ENCODE measurements around the gene ACTN4.
"Not testable (repeated sequence)": the region's sequence is repeated elsewhere in the genome, so short reads cannot be mapped to it uniquely, and the experiment has no call there.

Gene ACTN4

DNA sequence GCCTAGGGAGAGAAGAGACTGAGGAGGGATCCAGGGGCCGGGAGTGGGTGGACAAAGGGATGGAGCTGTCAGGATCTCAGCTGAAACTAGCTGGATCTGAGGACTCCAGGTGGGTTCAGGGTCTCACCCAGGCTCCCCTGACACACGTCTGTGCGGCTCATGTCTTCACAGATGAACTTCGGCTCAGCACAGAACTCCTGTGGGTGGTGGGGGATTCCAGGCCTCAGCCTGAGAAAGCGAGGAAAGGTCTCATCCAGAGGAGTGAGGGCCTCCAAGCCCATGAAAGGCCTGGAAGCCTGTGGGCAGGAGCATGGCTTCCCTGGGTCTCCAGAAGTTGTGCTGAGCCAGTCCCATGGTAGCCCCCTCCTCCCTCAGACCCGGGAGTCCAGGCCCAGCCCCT lies 95.5 kb downstream of the ACTN4 start:
- DNase-seq, result no peak

DNA sequence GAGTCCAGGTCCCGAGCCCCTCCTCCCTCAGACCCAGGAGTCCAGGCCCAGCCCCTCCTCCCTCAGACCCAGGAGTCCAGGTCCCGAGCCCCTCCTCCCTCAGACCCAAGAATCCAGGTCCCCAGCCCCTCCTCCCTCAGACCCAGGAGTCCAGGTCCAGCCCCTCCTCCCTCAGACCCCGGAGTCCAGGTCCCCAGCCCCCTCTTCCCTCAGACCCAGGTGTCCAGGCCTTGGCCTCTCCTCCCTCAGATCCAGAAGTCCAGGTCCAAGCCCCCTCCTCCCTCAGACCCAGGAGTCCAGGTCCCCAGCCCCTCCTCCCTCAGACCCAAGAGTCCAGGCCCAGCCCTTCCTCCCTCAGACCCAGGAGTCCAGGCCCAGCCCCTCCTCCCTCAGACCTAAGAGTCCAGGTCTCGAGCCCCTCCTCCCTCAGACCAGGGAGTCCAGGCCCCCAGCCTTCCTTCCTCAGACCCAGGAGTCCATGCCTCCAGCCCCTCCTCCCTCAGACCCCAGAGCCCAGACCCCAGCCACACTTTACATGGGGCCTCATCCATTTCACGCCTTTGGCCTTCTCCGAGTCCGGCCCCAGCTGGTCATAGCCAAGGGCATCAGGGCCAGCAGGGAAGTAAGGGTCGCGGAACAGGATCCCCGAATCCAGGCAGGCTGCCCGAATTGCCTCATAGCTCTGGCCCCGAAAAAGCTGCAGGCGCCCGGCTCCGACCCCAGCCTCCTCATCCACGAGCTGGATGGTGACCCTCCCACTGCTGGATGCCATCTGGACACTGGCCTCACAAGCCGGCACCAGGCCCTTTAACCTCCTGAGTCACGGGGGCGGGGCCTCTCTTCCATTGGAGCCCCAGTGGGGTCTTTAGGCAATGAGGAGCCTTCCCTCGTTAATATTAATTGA lies 96.2 kb downstream of the ACTN4 start:
- DNase-seq, result no peak

DNA sequence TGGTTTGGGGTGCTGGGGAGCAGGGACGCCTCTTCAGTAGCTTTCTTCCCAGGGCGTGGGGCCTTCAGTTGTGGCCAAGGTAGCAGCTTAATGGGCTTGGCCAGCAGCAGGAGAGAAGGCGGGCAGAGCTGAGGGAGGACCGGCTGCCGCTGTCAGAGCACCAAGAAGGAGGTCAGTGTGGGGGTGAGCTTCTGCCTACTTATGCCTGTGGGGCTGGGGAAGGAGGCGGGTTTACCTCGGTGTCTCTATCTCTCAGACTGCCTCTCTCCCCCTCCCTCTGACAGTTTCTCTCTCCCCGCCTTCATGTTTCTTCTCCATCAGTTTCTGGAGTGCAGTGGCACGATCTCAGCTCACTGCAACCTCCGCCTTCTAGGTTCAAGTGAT lies 96.8 kb downstream of the ACTN4 start, which contains the start of gene CAPN12:
CAPN12 (minus strand) TSS at position 177 of the 384 bp plus-strand sequence. CDS start 309 bp downstream, outside the sequence.
- DNase-seq, result no peak

DNA sequence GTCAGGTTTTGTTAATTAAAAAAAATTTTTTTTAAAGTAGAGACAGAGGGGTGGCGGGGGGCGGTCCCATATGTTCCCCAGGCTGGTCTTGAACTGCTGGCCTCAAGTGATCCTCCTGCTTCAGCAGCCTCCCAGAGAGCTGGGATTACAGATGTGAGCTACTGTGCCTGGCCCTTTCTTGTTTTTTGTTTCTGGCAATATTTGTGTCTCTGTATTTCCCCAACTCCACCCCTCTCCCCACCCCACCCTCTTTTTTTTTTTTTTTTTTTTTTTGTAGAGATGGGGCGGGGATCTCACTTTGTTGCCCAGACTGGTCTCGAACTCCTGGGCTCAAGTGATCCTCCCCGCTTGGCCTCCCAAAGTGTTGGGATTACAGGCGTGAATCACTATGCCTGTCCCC lies 97.4 kb downstream of the ACTN4 start:
- no peak for DNase-seq

DNA sequence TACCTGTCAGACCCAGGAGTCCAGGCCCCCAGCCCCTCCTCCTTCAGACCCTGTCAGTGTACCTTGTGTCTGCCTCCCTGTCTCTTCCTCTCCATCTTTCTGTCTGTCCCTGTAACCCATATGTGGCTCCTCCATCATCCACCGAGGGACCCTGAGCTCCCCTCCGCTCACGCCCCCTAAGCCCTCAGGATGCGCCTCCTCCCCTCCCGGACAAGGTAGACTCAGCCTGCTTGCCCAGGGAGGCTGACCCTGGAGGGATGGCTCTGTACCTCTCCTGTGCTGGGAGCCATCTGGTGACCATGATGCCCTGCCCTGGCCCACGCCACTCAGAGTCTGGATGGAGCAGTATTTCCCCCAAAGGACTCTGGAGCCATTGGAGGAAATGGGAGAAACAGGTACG lies 97.9 kb downstream of the ACTN4 start:
- no peak for DNase-seq

DNA sequence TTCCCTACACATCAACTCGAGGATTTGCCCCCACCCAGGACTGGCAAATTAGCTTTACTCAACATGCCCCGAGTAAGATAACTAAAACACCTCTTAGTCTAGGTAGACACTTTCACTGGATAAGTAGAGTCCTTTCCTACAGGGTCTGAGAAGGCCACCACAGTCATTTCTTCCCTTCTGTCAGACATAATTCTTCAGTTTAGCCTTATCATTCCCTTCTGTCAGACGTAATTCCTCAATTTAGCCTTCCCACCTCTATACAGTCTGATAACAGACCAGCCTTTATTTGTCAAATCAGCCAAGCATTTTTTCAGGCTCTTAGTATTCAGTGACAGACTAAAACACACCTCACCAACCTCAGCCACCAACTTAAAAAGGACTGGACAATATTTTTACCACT lies 106.3 kb downstream of the ACTN4 start:
- DNase-seq, result not testable (repeated sequence)

DNA sequence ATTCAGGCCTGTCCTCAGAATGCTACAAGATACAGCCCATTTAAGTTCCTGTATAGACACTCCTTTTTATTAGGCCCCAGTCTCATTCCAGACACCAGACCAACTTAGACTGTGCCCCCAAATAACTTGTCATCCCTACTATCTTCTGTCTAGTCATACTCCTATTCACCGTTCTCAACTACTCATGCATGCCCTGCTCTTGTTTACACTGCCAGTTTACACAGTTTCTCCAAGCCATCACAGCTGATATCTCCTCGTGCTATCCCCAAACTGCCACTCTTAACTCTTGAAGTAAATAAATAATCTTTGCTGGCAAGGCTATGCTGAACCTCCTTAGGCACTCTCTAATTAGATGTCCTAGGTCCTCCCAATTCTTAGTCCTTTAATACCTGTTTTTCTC lies 106.7 kb downstream of the ACTN4 start:
- not testable (repeated sequence) for DNase-seq

DNA sequence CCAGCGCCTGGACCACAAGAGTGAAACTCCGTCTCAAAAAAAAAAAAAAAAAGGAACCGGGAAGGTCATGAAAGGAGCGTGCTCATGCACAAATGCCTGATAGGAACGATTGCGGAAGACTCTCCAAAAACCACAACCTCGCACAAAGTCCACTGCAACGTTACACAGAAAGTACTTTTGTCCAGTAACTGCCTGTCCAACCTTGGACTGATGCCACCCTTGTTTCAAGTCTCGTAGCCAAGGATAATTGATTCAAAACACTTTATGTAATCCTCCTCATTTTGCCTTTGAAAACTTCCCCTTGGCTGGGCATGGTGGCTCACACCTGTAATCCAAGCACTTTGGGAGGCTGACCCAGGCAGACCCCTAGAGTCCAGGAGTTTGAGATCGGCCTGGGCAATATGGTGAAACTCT lies 112.1 kb downstream of the ACTN4 start:
- no peak for DNase-seq

DNA sequence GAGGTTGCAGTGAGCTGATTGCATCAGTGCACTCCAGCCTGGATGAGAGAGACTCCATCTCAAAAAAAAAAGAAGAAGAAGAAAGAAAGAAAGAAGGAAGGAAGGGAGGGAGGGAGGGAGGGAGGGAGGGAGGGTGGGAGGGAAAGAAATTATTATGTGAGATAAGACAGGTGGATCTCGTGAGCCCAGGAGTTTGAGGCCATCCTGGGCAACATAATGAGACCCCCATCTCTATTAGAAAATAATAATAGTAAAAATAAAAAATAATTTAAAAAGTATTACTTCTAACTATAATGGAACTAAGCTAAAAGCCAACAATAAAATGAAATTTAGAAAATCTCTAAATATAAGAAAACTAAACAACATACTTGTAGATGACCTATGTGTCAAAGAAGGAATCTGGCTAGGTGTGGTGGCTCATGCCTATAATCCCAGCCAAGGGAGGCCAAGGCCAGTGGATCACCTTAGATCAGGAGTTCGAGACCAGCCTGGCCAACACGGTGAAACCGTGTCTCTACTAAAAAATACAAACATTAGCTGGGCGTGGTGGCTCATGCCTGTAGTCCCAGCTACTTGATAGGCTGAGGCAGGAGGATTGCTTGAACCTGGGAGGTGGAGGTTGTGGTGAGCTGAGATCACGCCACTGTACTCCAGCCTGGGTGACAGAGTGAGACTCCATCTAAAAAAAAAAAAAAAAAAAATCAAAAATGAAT lies 113.5 kb downstream of the ACTN4 start:
- DNase-seq, result not testable (repeated sequence)

DNA sequence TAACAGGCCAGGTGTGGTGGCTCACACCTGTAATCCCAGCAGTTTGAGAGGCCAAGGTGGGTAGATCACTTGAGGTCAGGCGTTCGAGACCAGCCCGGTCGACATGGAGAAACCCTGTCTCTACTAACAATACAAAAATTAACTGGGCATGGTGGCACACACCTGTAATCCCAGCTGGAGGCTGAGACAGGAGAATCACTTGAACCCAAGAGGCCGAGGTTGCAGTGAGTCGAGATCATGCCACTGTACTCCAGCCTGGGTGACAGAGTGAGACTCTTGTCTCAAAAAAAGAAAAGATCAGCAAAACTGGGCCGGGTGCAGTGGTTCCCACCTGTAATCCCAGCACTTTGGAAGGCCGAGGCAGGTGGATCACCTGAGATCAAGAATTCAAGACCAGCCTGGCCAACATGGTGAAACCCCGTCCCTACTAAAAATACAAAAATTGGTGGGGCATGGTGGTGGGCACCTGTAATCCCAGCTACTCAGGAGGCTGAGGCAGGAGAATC lies 114.5 kb downstream of the ACTN4 start:
- not testable (repeated sequence) for DNase-seq

DNA sequence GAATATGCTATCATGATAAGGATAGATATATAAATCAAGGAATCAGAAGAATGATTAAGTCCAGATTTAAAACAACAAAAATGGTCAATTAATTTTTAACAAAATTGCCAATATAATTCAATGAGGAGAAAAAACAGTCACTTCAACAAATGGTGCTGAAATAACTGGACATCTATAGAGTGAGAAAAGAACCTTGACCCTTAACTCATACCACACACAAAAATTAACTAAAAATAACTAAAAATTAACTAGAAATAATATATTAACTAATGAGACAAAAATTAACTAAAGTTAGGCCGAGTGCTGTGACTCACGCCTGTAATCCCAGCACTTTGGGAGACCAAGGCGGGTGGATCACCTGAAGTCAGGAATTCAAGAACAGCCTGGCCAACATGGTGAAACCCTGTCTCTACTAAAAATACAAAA lies 116.4 kb downstream of the ACTN4 start:
- DNase-seq, result no peak

DNA sequence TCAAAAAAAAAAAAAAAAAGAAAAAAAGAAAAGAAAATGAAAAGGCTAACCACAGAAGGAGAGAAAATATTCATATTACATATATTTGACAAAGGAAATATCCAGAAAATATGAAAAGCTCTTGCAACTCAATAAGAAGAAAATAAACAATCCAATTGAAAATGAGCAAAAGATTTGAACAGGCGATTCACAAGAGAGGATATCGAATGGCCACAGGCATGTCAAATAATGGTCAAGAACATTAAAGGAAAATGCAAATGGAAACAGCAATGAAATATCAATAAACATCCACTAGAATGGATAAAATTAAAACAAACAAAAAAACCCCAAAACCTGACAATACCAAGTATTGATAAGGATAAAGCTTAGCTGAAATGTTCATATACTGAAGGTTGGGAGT lies 117.8 kb downstream of the ACTN4 start:
- no peak for DNase-seq

DNA sequence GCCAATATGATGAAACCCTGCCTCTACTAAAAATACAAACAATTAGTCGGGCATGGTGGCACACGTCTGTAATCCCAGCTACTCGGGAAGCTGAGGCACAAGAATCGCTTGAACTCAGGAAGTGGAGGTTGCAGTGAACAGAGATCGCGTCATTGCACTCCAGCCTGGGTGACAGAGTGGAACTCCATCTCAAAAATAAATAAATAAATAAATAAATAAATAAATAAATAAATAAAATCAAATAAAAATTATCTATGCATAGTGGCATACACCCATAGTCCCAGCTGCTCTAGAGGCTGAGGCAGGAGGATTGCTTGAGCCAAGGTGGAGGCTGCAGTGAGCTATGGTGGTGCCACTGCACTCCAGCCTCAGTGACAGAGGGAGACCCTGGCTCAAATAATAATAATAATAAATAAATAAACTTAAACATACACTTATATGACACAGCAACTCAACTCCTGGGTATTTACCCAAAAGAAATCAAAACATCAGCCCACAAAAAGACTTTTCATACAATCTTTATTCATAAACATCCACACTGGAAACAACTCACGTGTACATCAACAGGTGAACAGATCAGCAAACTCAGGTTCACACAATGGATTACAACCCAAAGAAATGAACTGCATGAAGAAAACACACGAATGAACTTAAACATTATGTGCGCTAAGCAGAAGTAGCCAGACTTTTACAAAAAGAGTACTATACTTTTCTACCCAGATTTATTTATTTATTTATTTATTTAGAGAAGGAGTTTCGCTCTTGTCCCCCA lies 119.0 kb downstream of the ACTN4 start:
- DNase-seq, result no peak

DNA sequence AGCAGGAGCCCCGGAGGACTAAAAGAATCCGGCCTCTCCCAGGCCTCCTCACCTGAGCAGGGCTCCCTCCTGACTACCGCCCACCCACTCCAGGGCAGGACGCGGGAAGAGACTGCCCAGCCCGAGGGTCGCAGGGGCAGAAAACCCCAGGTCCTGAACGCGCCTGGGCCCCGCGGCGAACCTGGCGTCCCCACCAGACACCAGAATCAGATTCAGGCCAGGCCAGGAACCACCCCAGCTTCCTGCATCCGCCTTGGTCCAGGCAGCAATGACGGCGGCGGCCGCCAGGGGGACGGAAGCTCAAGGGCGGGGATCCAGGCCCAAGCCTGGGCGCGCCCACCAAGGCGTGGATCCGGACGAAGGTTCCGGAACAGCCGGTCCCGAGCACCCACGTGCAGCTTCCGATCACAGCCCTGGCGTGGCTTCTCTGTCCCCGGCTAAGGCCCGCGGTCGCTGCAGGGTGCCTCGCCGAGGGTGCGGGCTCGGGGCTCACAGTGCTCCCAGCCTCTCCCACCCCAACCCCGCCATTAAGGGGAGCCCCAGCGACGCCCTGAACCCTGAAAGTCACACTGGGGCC lies 122.3 kb downstream of the ACTN4 start:
- peak in 1 of 2 experiments; percentile 64 for DNase-seq

DNA sequence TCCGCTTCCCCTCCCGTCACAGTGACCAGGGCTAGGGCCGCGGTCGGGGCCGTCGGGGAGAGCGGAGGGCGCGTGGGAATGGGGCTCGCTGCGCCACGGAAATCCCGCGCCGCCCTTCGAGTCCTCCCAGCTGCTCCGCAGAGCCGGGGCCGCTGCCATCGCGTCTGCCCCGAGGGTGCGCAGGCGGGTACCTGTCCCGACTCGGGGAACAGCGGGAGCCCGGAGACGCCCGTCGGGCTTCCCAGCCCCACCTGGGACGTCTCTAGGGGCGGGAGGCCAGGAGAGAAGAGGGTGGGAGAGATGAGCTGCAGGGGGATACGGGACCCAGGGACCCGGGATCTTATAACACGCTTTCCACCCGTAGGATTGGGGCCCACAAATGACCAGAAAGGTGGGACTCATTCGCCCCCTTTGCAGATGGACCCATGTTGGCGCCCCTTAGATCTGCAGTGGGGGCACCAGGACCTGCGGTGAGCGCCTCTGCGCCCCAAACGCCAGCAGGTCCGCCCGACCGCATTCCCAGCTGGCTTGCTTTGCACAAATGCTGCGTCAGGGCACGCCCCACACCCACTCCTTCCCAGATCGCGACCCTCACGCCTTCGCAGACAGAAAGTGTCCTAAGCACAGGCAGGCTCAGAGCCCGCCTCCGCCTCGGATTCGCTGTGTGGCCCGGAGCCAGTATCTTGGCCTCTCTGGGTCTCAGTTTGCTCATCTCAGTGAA lies 122.9 kb downstream of the ACTN4 start:
- DNase-seq, result not testable (repeated sequence)

DNA sequence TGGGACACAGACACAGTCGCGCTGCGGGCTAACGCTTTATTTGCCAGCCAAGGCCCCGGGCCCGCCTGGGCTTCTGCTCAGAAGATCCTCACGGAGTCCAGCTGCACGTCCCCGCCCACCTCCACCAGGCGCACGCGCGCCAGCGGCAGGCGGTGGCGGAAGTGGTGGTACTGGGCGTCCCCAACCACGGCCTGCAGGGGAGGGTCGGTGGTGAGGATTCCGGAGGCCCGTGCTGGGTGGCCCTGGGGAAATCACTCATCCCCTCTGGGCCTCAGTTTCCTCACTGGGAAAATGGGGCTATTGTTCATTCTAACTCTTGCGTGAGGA lies 123.5 kb downstream of the ACTN4 start:
- not testable (repeated sequence) for DNase-seq

DNA sequence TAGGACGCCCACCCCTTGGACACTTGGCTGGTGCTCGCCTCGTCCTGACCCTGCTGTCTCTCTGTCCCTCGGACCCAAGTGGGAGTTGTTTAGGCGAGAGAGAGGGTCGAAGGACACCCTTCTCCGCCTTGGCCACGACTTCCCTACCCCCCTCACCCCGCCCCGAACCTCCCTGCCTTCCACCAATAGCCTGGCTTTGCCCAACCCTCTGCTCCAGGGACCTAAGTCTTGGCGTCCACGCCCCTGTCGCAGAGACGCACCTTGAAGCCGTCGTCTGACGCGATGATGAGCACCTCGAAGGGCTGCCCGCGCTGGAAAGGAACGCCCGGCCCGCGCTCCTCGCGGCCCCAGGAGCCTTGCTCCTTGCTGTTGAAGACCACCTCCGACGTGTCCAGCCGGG lies 124.1 kb downstream of the ACTN4 start:
- not testable (repeated sequence) for DNase-seq

DNA sequence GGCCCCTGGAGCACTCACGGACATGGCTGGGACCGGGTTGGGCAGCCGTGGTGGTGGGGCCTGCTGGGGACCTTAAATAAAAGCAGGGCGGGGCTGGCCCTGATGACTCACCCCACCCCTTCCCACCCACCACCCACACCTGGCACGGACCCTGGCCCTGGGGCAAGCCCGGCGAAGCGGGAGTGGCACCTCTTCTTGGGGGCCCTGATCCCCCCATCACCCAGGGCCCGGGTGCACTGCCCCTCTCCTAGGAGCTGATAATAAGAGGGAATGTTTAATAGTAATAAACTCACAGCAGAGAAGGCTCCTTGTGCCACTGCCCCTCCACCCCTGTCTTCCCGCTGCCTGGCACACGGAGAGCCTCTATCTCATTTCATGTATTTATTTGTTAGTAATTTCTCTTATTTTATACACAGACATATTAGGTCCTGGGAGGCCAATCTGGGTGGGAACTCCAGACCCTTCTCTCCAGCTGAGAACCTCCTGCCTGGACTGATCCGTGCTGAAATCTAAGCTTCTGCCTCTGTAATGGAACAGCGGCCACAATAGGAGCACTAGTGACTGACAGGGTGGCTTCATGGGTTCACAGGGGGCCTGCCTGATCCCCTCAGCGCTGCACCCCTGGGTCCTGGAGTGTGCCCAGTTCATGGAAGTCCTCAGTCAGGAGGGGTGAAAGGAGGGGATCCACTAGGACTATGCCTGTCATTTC lies 126.2 kb downstream of the ACTN4 start, which contains the start of gene LGALS7:
LGALS7 (minus strand) TSS at position 49 of the 709 bp plus-strand sequence; CDS start at position 24, 25 bp downstream.
- no peak for DNase-seq

DNA sequence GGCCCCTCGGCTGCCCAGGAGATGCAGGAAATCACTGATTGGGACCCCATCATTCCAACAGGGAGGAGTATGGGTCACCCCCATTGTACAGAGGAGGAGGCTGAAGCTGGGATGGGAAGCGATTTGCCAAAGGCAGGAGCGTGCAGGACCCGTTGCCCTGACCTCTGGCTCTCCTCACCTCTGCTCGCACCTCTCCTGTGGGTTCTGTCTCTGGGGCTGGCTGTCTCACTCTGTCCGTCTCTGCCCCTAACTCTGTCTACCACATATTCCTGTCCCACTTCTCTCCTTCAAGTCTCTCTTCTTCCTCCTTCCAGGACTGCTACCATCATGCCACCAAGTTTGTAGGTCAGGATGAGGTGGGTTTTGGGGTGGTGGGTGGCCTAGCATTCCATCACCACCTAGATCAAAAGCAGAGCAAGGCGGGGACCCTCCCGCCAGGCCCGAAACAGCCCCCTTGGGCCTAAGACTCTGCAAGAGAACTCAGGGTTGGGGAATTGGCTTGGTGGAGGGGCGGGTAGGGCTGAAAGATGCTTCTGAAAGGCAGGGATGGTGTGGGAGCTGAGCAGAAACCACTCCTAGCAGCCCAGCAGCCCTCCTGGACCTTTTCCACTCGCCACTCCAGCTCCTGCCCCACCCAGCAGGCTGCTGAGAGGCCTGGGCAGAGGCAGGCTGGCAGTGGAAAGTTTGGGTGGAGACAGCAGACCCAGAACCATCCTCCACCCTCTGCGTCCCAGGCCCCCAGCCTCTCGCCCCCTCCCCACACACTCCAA lies 126.9 kb downstream of the ACTN4 start:
- DNase-seq, result no peak

DNA sequence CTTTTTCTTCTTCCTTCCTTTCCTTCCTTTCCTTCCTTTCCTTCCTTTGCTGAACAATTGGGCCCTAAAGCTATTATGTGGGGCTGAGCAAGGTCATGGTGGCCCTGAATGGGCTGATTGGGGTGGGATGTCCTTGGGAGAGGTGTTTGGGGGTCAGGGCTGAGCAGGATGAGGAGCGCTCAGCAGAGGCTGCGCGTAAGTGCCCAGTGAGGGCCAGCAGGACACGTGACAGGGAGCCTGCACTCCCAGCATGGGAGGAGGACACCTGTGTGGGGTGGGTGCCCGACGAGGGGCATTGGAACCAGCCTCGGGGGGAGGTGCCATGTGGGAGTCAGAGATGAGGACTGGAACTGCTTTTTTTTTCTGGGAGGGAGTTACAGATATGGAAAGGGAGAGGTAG lies 131.3 kb downstream of the ACTN4 start:
- DNase-seq, result no peak

All from NCI-H526 (cell line).